DND-41 (cell line): ENCODE results near the gene MRPL4.

Experiments
- ATAC-seq: fragments of 200-7000 bp; cut with Tn5 transposase; 3 replicates; pipeline ENCODE4 v1.9.1; 2021; ENCODE audit warnings: low read depth; ENCODE audit not compliant: insufficient read depth
- DNase-seq: peaks from one replicate; pipeline ENCODE4 v3.0.0-alpha.2; 2020
- H2AFZ ChIP-seq: 2 replicates; pipeline ENCODE4 v1.6.0; 2012; ENCODE audit warnings: low read depth, low read length
- H3K27ac ChIP-seq: 2 replicates; pipeline ENCODE4 v1.5.1; 2012; ENCODE audit warnings: low read length, inconsistent platforms
- H3K27me3 ChIP-seq: fragments of 200-600 bp; sonication (generic); 2 replicates; pipeline ENCODE4 v1.6.0; 2012; ENCODE audit warnings: low read length, mild to moderate bottlenecking, inconsistent platforms; ENCODE audit not compliant: insufficient read depth, poor library complexity
- H3K36me3 ChIP-seq: 2 replicates; pipeline ENCODE4 v1.5.1; 2012; ENCODE audit warnings: low read length, inconsistent platforms; ENCODE audit not compliant: insufficient read depth
- H3K4me1 ChIP-seq: 2 replicates; pipeline ENCODE4 v1.5.1; 2012; ENCODE audit warnings: mild to moderate bottlenecking, low read length; ENCODE audit not compliant: insufficient read depth
- H3K4me2 ChIP-seq: 2 replicates; pipeline ENCODE4 v1.6.0; 2012; ENCODE audit warnings: mild to moderate bottlenecking, moderate library complexity, low read length, inconsistent platforms; ENCODE audit not compliant: insufficient read depth
- H3K4me3 ChIP-seq, 2 experiments: fragments of 200-600 bp in 1 of 2; shearing (Covaris generic) in 1 of 2; 2 replicates each; pipeline ENCODE4 v1.5.1; 2012 to 2016; ENCODE audit warnings: inconsistent platforms in 2 of 2, low read length in 2 of 2, mild to moderate bottlenecking in 2 of 2, low read depth in 1 of 2, moderate library complexity in 1 of 2
- H3K79me2 ChIP-seq: 2 replicates; pipeline ENCODE4 v1.6.0; 2012; ENCODE audit warnings: low read length, inconsistent platforms; ENCODE audit not compliant: insufficient read depth
- H3K9ac ChIP-seq: 2 replicates; pipeline ENCODE4 v1.6.0; 2012; ENCODE audit warnings: low read depth, mild to moderate bottlenecking, inconsistent platforms, low read length, moderate library complexity
- H3K9me3 ChIP-seq: 2 replicates; pipeline ENCODE4 v1.5.1; 2012; ENCODE audit warnings: low read length, moderate library complexity, mild to moderate bottlenecking, inconsistent platforms; ENCODE audit not compliant: insufficient read depth, severe bottlenecking
- H4K20me1 ChIP-seq: 2 replicates; pipeline ENCODE4 v1.6.0; 2012; ENCODE audit warnings: low read length; ENCODE audit not compliant: insufficient read depth
- CTCF ChIP-seq: IDR thresholded peaks from 2 replicates; pipeline ENCODE4 v1.5.1; 2012; ENCODE audit warnings: borderline replicate concordance, low read length, moderate library complexity, mild to moderate bottlenecking; ENCODE audit not compliant: poor library complexity, severe bottlenecking; ENCODE audit errors: extremely low read depth
- EZH2 ChIP-seq: IDR thresholded peaks from 3 replicates; pipeline ENCODE4 v1.6.1; 2012; ENCODE audit warnings: borderline replicate concordance, low read depth, mild to moderate bottlenecking, moderate library complexity, low read length, inconsistent platforms; ENCODE audit not compliant: severe bottlenecking

Gene MRPL4

DNA sequence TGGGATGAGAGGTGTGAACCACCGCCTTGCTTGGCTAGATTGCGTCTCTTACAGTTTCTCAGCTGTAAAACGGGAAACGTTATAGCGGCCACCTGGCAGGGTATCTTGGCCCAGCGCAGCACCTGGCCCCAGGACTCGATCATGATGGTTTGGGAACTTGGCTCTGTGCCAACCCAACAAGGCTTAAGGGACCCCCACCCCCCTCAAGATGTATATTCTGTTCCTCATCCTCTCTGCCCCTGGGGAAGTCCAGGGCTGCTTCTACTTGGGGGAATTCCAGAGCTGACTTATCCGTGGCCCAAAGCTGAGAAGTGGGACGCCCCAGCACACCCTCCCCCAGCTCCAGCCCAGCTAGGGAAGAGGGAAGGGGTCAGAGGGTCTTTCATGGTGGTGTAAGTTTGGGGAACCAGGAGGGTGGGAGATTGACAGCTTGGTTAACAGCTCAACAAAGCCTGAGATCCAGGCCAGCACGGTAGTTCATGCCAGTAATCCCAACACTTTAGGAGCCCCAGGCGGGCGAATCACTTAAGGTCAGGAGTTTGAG, 19.6 kb downstream of the MRPL4 start:
- no peak for TF ChIP-seq EZH2
- Histone ChIP-seq H3K9me3 (no peaks in the 10 kb centered on the region), H3K27ac (peak overlapping the region; percentile 65), H3K36me3 (peaks cover 5% of the 10 kb centered on the region; the same call in 1 of the 2 replicates), H3K27me3 (peaks cover 5% of the 10 kb centered on the region), H3K4me1 (peaks cover 32% of the 10 kb centered on the region), H3K4me3 (peak overlapping the region in 1 of 2 experiments; percentile 70; a peak in 3 of 4 replicates), H3K4me2 (peak overlapping the region; percentile 70), H4K20me1 (no peaks in the 10 kb centered on the region), H2AFZ (peak overlapping the region; percentile 89), H3K79me2 (no peaks in the 10 kb centered on the region), H3K9ac (peak overlapping the region; percentile 58)
- ATAC-seq (no peak), DNase-seq (no peak)

DNA sequence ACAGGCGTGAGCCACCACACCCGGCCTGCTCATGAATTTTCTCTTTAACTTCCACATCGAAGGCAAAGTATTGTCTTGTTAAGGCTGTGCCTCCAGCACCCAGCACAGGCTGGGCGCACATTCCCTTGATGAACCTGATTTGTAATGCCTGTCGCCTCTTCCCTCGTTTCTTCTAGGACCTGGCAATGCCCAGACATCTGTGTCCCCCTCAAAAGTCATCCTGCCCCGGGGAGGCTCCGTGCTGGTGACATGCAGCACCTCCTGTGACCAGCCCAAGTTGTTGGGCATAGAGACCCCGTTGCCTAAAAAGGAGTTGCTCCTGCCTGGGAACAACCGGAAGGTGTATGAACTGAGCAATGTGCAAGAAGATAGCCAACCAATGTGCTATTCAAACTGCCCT, 22.6 kb downstream of the MRPL4 start:
- Histone ChIP-seq H3K36me3 (peaks cover 5% of the 10 kb centered on the region; the same call in 1 of the 2 replicates), H3K9ac (no peak overlapping the region), H3K4me3 (no peak overlapping the region), H3K79me2 (no peaks in the 10 kb centered on the region), H3K9me3 (no peaks in the 10 kb centered on the region), H4K20me1 (no peaks in the 10 kb centered on the region), H3K4me2 (no peak overlapping the region), H2AFZ (no peak overlapping the region), H3K27ac (no peak overlapping the region), H3K27me3 (peaks cover 5% of the 10 kb centered on the region), H3K4me1 (peaks cover 30% of the 10 kb centered on the region)
- ATAC-seq (no peak), DNase-seq (no peak)
- TF ChIP-seq CTCF = no peak
- TF ChIP-seq EZH2 = no peak

DNA sequence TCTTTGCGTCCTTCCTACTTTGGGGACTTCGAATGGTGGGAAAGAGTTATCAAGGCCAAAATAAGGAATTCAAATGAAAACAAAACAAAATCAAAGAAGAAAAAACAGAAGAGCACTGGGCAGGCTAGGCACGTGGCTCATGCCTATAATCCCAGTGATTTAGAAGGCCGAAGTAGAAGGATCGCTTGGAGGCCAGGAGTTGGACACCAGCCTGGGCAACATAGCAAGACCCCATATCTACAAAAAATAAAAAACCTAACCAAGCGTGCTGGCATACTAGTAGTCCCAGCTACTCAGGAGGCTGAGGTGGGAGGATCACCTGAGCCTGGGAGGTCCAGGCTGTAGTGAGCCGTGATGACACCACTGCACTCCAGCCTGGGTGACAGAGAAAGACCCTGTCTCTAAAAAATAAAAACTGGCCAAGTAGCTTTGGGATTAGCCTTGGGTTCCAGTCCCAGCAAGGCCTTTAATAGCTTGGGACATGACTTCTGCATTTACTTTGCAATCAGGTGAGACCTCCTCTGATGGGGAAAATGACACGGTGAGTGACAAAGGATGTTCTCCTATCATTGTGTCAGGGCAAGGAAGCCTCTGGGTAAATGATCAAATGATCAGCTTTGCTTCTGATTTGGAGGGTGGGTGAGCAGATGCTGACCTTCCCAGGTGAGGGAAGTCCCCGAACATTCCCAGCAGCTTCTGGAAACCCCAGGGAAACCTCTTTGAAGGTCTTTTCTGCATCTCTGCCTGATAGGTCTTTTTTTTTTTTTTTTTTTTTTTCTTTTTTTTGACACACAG, 26.0 kb downstream of the MRPL4 start:
- Histone ChIP-seq H3K4me3 (no peak overlapping the region), H3K27ac (no peak overlapping the region), H3K9ac (no peak overlapping the region), H3K4me2 (no peak overlapping the region), H3K9me3 (no peaks in the 10 kb centered on the region), H3K27me3 (no peaks in the 10 kb centered on the region), H4K20me1 (no peaks in the 10 kb centered on the region), H2AFZ (no peak overlapping the region), H3K79me2 (no peaks in the 10 kb centered on the region), H3K36me3 (peaks cover 5% of the 10 kb centered on the region; the same call in 1 of the 2 replicates), H3K4me1 (no peaks in the 10 kb centered on the region)
- TF ChIP-seq EZH2 (no peak), CTCF (no peak)
- DNase-seq (no peak), ATAC-seq (no peak)

- H3K4me1 ChIP-seq = no peaks in the 10 kb centered on the region
- peaks cover 12% of the 10 kb centered on the region; the same call in 1 of the 2 replicates for H3K36me3 ChIP-seq
- DNase-seq (no peak), ATAC-seq (no peak)
- no peak overlapping the region for H3K4me2 ChIP-seq
- no peaks in the 10 kb centered on the region for H3K9me3 ChIP-seq
- no peak overlapping the region for H2AFZ ChIP-seq
- no peaks in the 10 kb centered on the region for H3K79me2 ChIP-seq
- H4K20me1 ChIP-seq = no peaks in the 10 kb centered on the region
- H3K27ac ChIP-seq = no peak overlapping the region
- TF ChIP-seq CTCF = no peak
- no peak for TF ChIP-seq EZH2
- H3K27me3 ChIP-seq = no peaks in the 10 kb centered on the region
- H3K4me3 ChIP-seq = no peak overlapping the region
- H3K9ac ChIP-seq = no peak overlapping the region
Measured at GRCh38 chr19:10278935-10279334, 26.9 kb downstream of the MRPL4 start.
